NCI-H2081 treated with DMSO at 0.1 percent for 48 hours (cell line): ENCODE data around the gene NDUFAF2.
"Not testable (repeated sequence)": the region's sequence is repeated elsewhere in the genome, so short reads cannot be mapped to it uniquely, and the experiment has no call there.

Source experiments
- DNase-seq: peaks from one replicate; lab custom pipeline; 2025; lab: John Stamatoyannopoulos, UW

Gene NDUFAF2

DNA sequence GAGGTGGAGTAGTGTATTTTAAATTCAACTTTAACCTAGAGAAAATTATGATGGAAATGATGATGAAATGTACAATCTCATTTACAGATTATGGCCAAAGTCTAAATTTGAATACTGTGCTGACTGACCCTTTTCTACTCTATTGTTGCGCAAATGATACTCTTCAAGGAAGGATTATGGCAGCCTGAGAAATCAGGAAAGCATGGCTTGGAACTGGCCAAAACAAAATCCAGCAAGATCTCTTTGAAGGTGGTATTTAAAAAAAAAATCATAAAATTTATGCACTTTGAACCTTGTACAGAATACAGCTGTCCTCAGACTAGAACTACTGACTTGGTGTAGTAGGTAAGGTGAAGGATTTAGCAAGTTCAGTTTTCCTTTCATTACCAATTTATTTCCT, 105.3 kb downstream of the NDUFAF2 start:
- no peak for DNase-seq

DNA sequence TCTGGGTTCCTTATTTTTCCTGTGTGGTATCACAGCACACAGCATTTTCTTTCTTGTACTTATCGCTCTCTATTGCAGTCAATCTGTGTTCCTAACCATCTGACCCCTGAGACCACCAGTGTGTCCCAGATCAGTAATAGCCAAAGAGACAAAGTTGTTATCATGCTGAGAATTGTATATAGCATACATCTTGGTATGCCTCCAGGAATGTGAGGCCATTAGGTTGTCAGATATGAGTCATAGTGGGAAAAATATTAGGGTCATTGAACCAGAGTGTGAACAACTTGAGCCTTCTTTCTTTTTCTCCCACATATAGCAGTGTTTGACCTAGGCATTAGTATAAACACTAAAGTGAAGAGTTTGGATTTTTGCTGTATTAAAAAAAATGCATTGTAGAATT, 106.3 kb downstream of the NDUFAF2 start:
- no peak for DNase-seq

DNA sequence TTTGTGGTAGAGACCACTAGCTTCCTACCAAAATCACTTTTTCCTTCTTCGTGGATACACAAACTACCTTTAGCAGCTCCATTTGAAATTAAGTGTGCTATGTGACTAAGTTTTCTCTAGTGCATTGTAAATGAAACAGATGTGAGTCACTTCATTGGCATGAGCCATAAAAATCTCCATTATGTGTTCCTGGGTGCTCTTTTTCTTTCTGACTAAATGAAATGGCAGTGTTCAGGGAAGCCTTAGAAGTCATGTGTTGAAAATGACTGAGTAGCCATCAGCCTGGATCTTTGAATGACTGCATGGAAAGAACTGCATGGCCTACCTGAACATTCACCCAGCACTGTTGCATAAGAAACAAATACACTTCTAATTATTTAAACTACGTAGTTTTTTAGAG, 107.9 kb downstream of the NDUFAF2 start:
- no peak for DNase-seq

- DNase-seq: no peak
These were observed 108.9 kb downstream of the NDUFAF2 start for GRCh38 chr5:61053937-61054336.

DNA sequence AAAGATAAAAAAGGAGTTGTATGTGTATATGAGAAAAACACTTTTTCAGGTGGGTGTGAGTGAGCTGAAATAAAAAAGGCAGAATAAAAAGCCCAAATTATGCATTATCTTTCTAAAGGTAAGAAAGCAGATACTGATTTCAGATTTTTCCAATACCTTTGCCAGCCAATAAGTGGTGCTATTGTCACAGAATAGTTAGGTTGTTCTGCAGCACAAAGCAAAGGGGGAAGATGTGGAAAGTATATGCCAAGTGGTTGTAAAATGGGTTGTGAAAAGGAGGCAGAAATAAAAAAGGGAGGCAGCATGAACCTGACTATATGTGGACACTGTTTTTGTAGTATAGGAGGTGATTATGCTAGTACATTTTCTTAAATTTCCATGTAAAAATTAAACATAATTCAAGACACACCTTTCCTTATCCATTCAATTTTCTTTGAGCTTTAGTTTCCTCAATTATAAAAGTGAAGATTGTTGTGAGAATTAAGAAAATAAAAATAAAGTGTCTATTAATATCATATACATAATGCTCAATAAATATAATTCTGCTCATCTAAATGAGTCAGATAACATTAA, 110.5 kb downstream of the NDUFAF2 start:
- peak; percentile 10 for DNase-seq

DNA sequence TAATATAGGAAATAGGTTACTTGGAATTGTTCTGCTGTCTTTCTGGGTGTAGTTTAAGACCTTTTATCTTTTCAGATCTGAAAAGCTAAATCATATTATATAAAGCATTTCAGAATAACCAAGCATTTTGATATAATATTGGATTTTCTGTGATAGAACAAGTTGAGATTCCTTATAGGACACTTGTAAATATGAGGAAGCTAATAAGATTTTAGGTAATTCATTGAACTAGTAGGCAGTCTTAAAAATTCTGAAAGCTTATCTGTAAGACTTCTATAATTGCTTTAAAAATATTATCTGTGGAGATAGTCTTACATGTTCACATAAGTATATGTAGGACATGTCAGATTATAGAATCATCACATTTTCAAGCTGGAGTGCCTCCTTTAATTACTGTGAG, 114.5 kb downstream of the NDUFAF2 start:
- DNase-seq: no peak

DNA sequence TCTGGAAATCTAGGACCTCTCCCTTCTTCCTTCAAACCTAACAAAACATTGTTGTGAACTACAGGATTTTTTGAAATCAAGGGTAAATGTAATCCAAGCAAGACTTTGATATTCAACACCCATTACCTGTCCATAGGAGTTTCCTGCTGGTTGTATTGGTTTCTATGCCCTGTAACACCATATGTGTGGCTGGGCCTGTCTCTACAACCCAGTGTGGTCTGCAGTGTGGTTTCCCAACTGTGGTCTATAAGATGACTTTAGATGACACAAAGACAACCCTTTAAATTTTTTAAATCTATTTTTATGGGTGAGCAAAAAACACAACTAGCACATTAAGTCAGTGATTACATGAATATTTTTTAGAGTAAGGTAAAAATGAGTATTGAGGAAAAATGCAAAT, 124.1 kb downstream of the NDUFAF2 start:
- DNase-seq: no peak

DNA sequence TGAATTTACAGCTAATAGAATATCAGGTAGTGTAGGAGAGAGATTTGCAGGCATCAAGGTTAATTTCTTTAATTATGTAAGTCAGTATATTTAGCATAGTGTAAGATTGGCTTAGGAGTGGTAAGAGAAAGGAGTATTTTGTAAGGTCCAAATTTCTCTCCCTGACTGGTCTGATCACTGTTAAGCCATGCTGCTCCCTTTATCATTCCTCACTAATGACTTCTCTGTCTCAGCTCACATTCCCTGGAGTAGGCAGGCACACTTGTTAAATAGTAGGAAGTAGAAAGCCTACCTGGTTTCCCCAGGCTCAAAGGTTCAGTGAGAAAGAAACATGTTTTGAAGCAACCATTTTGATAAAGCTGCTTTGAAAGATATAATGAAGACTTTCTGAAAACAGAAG, 126.5 kb downstream of the NDUFAF2 start:
- DNase-seq: no peak

GRCh38 chr5:61076626-61077025, 131.6 kb downstream of the NDUFAF2 start:
- no peak for DNase-seq

DNA sequence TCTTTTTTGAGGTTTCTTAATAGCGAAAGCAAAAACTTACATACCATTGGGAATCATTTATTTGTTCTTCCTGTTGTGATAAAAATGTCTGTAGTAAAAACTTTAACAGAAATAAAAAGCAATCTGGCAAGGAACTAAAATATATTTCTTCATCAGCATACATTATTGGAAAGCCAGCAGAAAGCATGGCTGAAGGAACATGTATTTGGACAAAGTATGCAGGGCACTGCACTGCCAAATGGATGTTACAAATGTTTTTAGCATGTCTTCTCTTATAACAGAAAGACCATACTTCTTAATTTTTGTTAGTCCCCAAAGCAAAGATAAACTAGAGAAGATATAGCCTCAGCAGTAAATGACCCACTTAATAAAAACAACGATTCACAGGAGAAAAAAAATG, 136.7 kb downstream of the NDUFAF2 start:
- no peak for DNase-seq

DNA sequence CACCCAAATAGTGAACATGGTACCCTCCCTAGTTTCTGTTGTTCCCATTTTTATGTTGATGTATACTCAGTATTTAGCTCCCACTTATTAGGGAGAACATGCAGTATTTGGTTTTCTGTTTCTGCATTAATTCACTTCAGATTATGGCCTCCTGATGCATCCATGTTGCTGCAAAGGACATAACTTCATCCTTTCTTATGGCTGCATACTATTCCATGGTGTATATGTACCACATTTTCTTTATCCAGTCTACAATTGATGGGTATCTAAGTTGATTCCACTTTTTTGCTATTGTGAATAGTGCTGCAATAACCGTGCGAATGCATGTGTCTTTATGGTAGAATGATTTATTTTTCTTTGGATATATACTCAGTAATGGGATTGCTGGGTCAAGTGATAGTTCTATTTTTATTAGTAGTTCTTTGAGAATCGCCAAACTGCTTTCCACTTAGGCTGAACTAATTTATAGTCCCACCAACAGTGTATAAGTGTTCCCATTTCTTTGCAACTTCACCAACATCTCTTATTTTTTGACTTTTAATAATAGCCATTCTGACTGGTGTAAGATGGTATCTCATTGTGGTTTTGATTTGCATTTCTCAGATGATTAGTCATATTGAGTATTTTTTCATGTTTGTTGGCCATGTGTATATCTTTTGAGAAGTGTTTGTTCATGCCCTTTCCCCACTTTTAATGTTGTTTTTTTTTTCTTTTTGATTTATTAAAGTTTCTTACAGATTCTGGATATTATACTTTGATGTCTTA, 137.7 kb downstream of the NDUFAF2 start:
- no peak for DNase-seq

DNA sequence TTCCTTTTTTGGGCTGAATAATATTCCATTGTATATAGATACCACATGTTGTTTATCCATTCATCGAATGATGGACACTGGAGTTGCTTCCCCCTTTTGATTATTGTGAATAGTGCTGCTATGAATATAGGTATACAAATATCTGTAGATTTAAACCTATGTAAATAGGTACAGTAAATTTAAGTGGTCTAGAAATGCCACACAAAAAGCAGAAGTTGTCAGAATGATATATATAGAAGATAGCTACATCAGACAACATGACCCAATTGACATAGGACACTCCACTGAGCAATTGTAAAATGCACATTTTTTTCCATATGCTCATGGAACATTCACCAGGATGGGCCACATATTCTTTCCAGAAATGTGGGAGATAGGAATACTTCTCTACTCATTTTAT, 139.7 kb downstream of the NDUFAF2 start:
- no peak for DNase-seq

DNA sequence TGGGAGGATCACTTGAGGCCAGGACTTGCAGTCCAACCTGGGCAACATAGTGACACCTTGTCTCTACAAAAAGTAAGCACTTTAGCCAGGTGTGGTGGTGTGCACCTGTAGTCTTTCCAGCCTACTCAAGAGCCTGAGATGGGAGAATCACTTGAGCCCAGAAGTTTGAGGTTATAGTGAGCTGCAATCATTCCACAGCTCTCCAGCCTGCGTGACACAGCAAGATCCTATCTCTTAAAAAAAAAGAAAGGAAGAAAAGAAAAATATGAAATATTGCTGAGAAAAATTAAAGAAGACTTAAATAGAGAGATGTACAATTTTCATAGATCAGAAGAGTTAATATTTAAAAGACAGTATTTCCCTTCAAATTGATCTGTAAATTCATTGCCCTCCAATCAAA, 140.9 kb downstream of the NDUFAF2 start:
- no peak for DNase-seq

GRCh38 chr5:61087921-61088320, 142.9 kb downstream of the NDUFAF2 start:
- no peak for DNase-seq

DNA sequence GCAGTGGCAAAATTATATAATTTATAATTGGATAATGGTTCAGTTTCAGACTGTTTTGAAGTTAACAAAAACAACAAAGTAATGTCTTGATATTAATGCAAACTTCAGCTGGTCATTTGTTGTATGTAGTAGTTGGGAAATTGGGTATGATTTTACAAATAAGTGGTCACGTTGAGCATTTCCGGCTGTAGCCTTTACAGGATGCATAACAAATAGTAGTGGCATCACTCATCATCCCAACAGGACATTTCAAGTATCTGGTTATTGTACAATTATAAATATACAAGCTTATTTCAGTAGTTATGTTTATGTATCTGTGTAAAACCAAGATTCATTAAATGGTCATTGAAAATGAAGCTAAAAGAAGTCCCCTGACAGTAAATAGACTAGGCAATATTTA, 144.3 kb downstream of the NDUFAF2 start:
- no peak for DNase-seq

DNA sequence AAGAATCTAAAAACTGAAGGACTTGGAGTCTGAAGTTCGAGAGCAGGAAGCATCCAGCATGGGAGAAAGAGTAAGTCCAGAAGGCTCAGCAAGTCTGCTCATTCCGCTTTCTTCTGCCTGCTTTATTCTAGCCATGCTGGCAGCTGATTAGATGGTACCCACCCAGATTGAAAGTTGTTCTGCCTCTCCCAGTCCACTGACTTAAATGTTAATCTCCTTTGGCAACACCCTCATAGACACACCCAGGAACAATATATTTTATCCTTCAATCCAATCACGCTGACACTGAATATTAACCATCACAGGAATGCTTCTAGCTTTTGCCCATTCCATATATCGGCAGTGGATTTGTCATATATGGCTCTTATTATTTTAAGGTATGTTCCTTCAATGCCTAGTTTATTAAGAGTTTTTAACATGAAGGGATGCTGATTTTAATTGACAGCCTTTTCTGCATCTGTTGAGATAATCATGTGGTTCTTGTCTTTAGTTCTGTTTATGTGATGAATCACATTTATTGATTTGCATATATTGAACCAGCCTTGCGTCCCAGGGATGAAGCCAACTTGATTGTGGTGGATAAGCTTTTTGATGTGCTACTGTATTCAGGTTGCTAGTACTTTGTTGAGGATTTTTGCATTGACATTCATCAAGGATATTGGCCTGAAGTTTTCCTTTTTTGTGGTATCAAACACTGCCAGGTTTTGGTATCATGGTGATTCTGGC, 148.2 kb downstream of the NDUFAF2 start:
- DNase-seq: not testable (repeated sequence)

GRCh38 chr5:61097465-61097864, 152.5 kb downstream of the NDUFAF2 start:
- no peak for DNase-seq

DNA sequence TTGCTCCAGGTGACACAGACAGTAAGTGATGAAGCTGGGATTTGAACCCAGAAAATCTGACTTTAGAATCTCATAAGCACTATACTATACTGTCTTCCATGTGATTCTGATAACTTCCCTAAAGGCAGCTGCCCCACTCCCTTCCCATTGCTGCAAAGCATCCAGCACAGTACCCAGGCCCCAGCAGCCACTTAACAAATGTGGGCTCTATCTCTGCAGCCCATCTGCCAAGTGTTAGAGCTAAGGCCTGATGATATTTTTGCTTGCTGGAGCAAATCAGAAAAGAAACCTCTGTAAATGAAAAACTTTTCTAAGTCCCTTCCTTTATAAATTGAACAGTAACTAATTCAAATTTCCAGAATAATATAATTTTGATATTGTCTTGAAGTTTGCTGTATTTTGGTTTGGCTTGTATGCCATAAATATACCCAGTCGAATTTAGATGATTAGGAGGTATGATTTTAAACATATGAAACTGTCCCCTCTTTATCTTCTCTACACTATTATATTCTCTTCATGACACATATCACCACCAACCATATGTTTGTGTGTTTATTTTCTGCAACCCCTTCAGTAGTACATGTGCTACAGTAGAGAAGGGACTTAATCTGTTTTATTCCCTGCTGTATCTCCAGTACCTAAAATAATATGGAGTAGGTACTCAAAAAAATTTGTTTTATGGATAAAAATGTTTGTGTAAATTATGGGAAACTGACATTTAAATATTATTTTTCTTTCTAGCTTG, 153.4 kb downstream of the NDUFAF2 start:
- no peak for DNase-seq

DNA sequence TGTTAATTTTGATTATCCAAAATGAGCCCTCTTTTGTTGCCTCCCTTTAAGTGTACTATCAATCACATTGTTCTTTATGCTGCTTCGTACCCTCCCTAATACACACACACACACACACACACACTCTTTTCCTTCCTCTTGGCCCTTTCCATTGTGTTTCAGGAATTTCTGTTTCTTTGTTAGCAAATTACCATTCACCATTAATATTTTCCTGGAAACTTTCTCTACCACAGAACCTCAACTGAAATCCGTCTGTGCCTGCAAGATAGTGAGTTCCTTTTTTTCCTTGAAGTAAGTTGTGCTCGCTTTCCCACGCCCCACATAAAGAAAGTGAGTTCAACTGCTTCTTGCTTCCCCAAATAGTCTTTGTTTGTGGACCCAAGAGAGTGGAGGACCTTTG, 155.4 kb downstream of the NDUFAF2 start:
- DNase-seq: no peak

DNA sequence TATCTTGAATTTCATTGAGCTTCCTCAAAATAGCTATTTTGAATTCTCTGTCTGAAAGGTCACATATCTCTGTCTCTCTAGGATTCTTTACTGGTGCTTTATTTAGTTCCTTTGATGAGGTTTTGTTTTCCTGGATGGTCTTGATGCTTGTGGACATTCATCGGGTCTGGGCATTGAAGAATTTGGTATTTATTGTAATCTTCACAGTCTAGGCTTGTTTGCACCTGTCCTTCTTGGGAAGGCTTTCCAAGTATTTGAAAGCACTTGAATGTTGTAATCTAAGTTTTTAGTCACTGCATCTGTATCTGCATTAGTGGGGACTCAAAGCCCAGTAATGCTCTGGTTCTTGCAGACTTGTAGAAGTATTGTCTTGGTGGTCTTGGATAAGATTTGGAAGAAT, 169.4 kb downstream of the NDUFAF2 start:
- DNase-seq: no peak

DNA sequence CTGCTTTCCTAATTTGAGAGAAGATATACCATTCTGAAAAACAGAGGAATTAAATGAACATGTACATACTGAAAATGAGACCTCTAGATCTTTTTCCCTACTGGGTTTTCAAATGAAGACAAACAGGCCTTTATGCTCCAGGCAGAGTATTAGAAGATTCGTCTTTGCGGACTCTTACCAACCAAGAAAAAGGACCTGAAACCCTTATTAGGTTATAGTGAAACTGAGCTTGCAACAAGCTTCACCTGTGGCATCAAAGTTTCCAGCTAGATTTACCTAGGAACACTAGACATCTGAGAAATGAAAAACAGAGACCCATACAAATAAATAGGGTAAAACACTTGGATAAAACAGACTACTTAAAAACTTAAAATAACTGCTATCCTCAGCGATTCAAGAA, 171.0 kb downstream of the NDUFAF2 start:
- no peak for DNase-seq

DNA sequence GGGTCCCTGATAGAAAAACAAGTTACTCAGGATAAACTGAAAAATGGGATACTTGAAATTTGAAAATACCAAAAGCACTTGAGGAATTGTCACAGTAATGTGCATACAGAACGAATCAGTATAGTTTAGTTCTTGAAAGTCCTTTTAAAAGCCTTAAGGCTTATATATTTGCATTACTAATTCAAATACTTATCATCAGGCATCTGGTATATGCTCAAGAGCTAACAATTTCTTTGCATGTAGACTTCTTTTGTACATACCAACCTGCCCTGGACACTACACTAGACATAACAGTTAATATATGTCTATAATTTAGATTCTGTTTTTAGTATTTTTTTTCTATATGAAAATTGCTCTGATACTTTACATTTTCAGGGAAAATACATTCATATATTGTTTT, 174.1 kb downstream of the NDUFAF2 start:
- no peak for DNase-seq

DNA sequence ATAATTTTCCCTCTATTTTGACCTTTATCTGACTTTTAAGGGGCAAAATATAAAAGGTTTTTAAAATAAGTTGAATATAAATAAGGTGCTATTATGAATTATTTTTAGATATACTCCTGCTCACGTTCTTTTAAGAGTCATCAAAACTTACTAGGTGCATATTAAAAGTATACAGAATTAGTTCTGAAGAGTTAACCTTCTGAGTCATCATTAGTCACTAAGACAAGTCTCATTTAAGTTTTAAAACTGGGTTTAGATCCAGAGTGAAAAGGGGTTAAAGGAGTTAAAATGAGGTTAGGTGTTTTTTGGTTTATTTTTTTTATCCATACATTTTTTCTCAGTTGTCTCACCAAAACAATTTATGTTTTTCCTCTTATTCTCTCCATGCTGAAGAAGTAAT, 175.5 kb downstream of the NDUFAF2 start:
- no peak for DNase-seq
